Liver (tissue), 9 donors: Measurements from ENCODE around the gene STK11. TPM values are rescaled to one million over a fixed set of nuclear protein-coding genes. Genes with fewer than 3 reads are reported as not detected.
A peak's percentile ranks its signal among the peaks of the same experiment; 100 is the strongest.

Source experiments
- DNase-seq: peaks from one replicate; pipeline ENCODE4 v3.0.0-alpha.2; 2017; ENCODE audit warnings: low spot score
- H3K27ac ChIP-seq, 2 donors: one replicate each; pipeline ENCODE4 v1.7.0; 2013; ENCODE audit warnings: inconsistent platforms in 2 of 2, low read length in 2 of 2, control low read depth in 1 of 2, low read depth in 1 of 2, mild to moderate bottlenecking in 1 of 2
- H3K27me3 ChIP-seq, 4 donors: one replicate each; pipeline versions ENCODE4 v1.6.1 to v1.7.0; 2013; ENCODE audit warnings: low read length in 3 of 4, inconsistent platforms in 1 of 4, mild to moderate bottlenecking in 1 of 4, moderate library complexity in 1 of 4; ENCODE audit not compliant: control insufficient read depth in 4 of 4, insufficient read depth in 4 of 4
- H3K36me3 ChIP-seq, 4 donors: one replicate each; pipeline versions ENCODE4 v1.6.1 to v1.7.0; 2013; ENCODE audit warnings: low read length in 3 of 4, mild to moderate bottlenecking in 3 of 4, low read depth in 1 of 4, moderate library complexity in 1 of 4; ENCODE audit not compliant: control insufficient read depth in 4 of 4, insufficient read depth in 3 of 4
- H3K4me1 ChIP-seq, 4 donors: one replicate each; pipeline versions ENCODE4 v1.6.1 to v1.7.0; 2013; ENCODE audit warnings: low read length in 3 of 4, mild to moderate bottlenecking in 3 of 4, moderate library complexity in 1 of 4; ENCODE audit not compliant: control insufficient read depth in 4 of 4, insufficient read depth in 4 of 4
- H3K4me3 ChIP-seq, 3 donors: one replicate each; pipeline versions ENCODE4 v1.6.1 to v1.7.0; 2013; ENCODE audit warnings: low read length in 3 of 3, control low read depth in 1 of 3, low read depth in 1 of 3, mild to moderate bottlenecking in 1 of 3
- H3K9ac ChIP-seq, 2 donors: one replicate each; pipeline ENCODE4 v1.7.0; 2013; ENCODE audit warnings: low read length in 2 of 2, mild to moderate bottlenecking in 2 of 2, moderate library complexity in 2 of 2, control low read depth in 1 of 2, low read depth in 1 of 2
- H3K9me3 ChIP-seq, 4 donors: one replicate each; pipeline versions ENCODE4 v1.6.1 to v1.7.0; 2013; ENCODE audit warnings: low read length in 3 of 4; ENCODE audit not compliant: control insufficient read depth in 4 of 4
- ATF3 ChIP-seq: IDR thresholded peaks from 2 replicates; pipeline ENCODE4 v1.6.1; 2016; ENCODE audit warnings: antibody characterized with exemption
- CTCF ChIP-seq: fragments of 150-350 bp; IDR thresholded peaks from 2 replicates; pipeline ENCODE4 v1.5.1; 2017; ENCODE audit warnings: improper control_type of control experiment, low read depth, low read length; ENCODE audit not compliant: missing input control
- EGR1 ChIP-seq, 2 donors: IDR thresholded peaks; 2 replicates each; pipeline ENCODE4 v1.6.1; 2016 to 2018; ENCODE audit warnings: antibody characterized with exemption in 2 of 2, low read depth in 2 of 2
- GABPA ChIP-seq, 2 donors: IDR thresholded peaks in 1 of 2; conservative IDR thresholded peaks in 1 of 2; 2 replicates each; pipeline ENCODE4 v1.6.1; 2016; ENCODE audit warnings: antibody characterized with exemption in 2 of 2, mild to moderate bottlenecking in 1 of 2, moderate library complexity in 1 of 2
- HNF4A ChIP-seq, 2 donors: conservative IDR thresholded peaks; 2 replicates each; pipeline ENCODE4 v1.6.1; 2016; ENCODE audit warnings: antibody characterized with exemption in 2 of 2, mild to moderate bottlenecking in 2 of 2
- HNF4G ChIP-seq: IDR thresholded peaks from 2 replicates; pipeline ENCODE4 v1.6.1; 2016; ENCODE audit warnings: antibody characterized with exemption
- JUND ChIP-seq, 2 donors: IDR thresholded peaks; 2 replicates each; pipeline ENCODE4 v1.6.1; 2016; ENCODE audit warnings: antibody characterized with exemption in 2 of 2
- MAX ChIP-seq: IDR thresholded peaks from 2 replicates; pipeline ENCODE4 v1.6.1; 2016; ENCODE audit warnings: antibody characterized with exemption
- NR2F2 ChIP-seq: IDR thresholded peaks from 2 replicates; pipeline ENCODE4 v1.6.1; 2016; ENCODE audit warnings: antibody characterized with exemption
- RAD21 ChIP-seq, 2 donors: IDR thresholded peaks; 2 replicates each; pipeline ENCODE4 v1.6.1; 2016; ENCODE audit warnings: antibody characterized with exemption in 2 of 2, mild to moderate bottlenecking in 2 of 2
- REST ChIP-seq: IDR thresholded peaks from 2 replicates; pipeline ENCODE4 v1.6.1; 2016; ENCODE audit warnings: antibody characterized with exemption, mild to moderate bottlenecking
- RXRA ChIP-seq, 2 donors: IDR thresholded peaks; 2 replicates each; pipeline ENCODE4 v1.6.1; 2017 to 2018; ENCODE audit warnings: antibody characterized with exemption in 2 of 2, mild to moderate bottlenecking in 1 of 2
- TAF1 ChIP-seq: conservative IDR thresholded peaks from 2 replicates; pipeline ENCODE4 v1.6.1; 2016; ENCODE audit warnings: antibody characterized with exemption, mild to moderate bottlenecking
- YY1 ChIP-seq: IDR thresholded peaks from 2 replicates; pipeline ENCODE4 v1.6.1; 2016; ENCODE audit warnings: antibody characterized with exemption, mild to moderate bottlenecking
- ZBTB33 ChIP-seq: IDR thresholded peaks from 2 replicates; pipeline ENCODE4 v1.6.1; 2016; ENCODE audit warnings: antibody characterized with exemption
- WGBS: extraction: QIAGEN DNeasy Blood & Tissue Kit; methylation state at CpG from one replicate; pipeline ENCODE4 v1.1.7; 2013; 5-methylcytosine and 5-hydroxymethylcytosine counted together
- polyA plus RNA-seq, 2 donors: library from polyadenylated mRNA; stranded (reverse) in 1 of 2; unstranded in 1 of 2; fragments of 200-250 nt in 1 of 2; fragments of >200 nt in 1 of 2; fragmentation: Nextera tagmentation in 1 of 2; extraction: Ambion mirVana in 1 of 2; gene quantifications; one replicate each; pipeline versions ENCODE4 v1.2.1 to v1.2.3, GENCODE V29; 2013 to 2015
- total RNA-seq, 2 donors: library from RNA; depleted of rRNA; stranded (reverse); fragments of >200 nt; gene quantifications; one replicate each; pipeline ENCODE4 v1.2.3, GENCODE V29; 2014
- donor health status: healthy.
- donor health status: healthy.
- donor health status: healthy.
- donor health status: healthy.
- donor health status: healthy.

STK11 gene
- total and polyA plus RNA-seq, 4 donors = 3.0 to 126 (median 35.5) TPM

GRCh38 chr19:1250437-1251260 is 45.1 kb downstream of the STK11 start (continued):
- no peak for TF ChIP-seq RXRA (IDR thresholded peaks at IDR 0.05)
- no peak for TF ChIP-seq TAF1

GRCh38 chr19:1251330-1252220 is 46.0 kb downstream of the STK11 start:
- H3K4me1 ChIP-seq = peaks cover 20 to 62% (median 44%) of the 10 kb centered on the region in 4 donors
- H3K36me3 ChIP-seq = peaks cover 14 to 21% (median 16%) of the 10 kb centered on the region in 4 donors
- no peaks in the 10 kb centered on the region for H3K27me3 ChIP-seq
- TF ChIP-seq RXRA (IDR thresholded peaks at IDR 0.05) = no peak
- no peak for TF ChIP-seq HNF4G
- no peak for TF ChIP-seq EGR1 (IDR thresholded peaks at IDR 0.05; ENCODE audit: low read depth in 2 of 2)
- no peak for TF ChIP-seq GABPA (IDR thresholded peaks at IDR 0.05 in 1 of 2, conservative IDR thresholded peaks at IDR 0.05 in 1 of 2)
- TF ChIP-seq NR2F2 = peak; percentile 22
- no peak for DNase-seq
- H3K9ac ChIP-seq = peak overlapping the region; percentile 23 to 54
- peak overlapping the region; percentile 55 to 75 (median 69) for H3K4me3 ChIP-seq
- WGBS = 11% methylated on average over 41 of the region's 41 CpGs
- H3K9me3 ChIP-seq = no peaks in the 10 kb centered on the region
- peak overlapping the region; percentile 90 to 97 for H3K27ac ChIP-seq

- H3K36me3 ChIP-seq = peaks cover 19 to 24% (median 22%) of the 10 kb centered on the region in 4 donors
- H3K9me3 ChIP-seq = no peaks in the 10 kb centered on the region
- peak overlapping the region; percentile 90 to 97 for H3K27ac ChIP-seq
- H3K27me3 ChIP-seq = no peaks in the 10 kb centered on the region
- H3K9ac ChIP-seq = peak overlapping the region; percentile 14 to 52
- H3K4me3 ChIP-seq = peak overlapping the region in 2 of 3 donors; percentile 55 to 75
- peak in 1 of 2 donors; percentile 48 for TF ChIP-seq JUND (IDR thresholded peaks at IDR 0.05)
- peak in 1 of 2 donors; percentile 62 for TF ChIP-seq EGR1 (IDR thresholded peaks at IDR 0.05; ENCODE audit: low read depth in 2 of 2)
- peak; percentile 32 to 60 for TF ChIP-seq HNF4A (conservative IDR thresholded peaks at IDR 0.05)
- peak; percentile 79 for TF ChIP-seq NR2F2
- peak; percentile 33 for TF ChIP-seq ZBTB33
- no peak for TF ChIP-seq RAD21 (IDR thresholded peaks at IDR 0.05)
- peak; percentile 19 for TF ChIP-seq YY1
- TF ChIP-seq REST = peak; percentile 5
- peak; percentile 41 for TF ChIP-seq MAX
- no peak for TF ChIP-seq HNF4G
- TF ChIP-seq ATF3 = no peak
- no peak for TF ChIP-seq CTCF
- TF ChIP-seq RXRA (IDR thresholded peaks at IDR 0.05) = peak; percentile 44 to 71
- WGBS = 6% methylated on average over 30 of the region's 30 CpGs
- DNase-seq = no peak
- peaks cover 17 to 66% (median 45%) of the 10 kb centered on the region in 4 donors for H3K4me1 ChIP-seq
Measured at GRCh38 chr19:1252221-1252820, 46.7 kb downstream of the STK11 start.
